GM18520 (cell line): ENCODE measurements around the gene NCKAP5.

Experiments used
- ATAC-seq: cut with Tn5 transposase; IDR thresholded peaks from one replicate; pipeline ENCODE4 v1.9.1; 2021; ENCODE audit not compliant: unreplicated experiment

Gene NCKAP5

DNA sequence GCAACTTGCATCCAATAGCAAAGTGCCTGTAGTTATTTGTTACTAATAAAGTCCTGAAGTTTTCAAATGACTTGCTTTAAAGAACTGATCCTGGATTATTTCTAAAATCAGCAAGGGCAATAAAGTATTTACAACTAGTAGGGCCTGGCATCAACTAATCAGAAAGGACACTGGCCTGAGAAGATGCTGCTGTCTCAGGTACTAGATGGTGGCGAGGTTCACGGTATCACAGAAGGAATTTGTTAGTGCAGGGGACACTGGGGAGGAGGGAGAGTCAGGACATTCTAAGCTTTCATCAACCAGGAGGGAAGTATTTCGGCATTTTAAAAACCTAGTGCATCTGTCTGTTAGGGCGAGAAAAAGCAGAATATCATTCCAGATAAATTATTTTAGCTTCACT, 458.1 kb downstream of the NCKAP5 start:
- no peak for ATAC-seq

DNA sequence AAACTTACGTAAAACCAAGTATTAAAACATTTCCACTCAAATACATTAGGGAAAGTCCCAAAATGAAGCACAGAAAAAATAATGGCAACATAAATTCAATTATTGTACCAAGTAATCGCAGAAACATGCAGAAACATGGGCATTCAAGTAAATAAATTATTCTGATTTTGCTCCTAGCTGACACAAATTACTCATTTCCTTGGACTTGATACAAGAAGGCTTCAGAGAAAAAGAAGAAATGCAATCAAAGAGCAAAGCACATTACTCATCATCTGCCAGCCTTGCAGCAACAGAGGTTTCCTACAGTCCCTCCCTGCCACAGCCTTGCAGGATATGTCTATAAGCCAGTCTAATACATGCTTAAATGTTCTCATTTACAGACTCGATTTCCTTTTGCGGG, 458.5 kb downstream of the NCKAP5 start:
- ATAC-seq, result no peak

DNA sequence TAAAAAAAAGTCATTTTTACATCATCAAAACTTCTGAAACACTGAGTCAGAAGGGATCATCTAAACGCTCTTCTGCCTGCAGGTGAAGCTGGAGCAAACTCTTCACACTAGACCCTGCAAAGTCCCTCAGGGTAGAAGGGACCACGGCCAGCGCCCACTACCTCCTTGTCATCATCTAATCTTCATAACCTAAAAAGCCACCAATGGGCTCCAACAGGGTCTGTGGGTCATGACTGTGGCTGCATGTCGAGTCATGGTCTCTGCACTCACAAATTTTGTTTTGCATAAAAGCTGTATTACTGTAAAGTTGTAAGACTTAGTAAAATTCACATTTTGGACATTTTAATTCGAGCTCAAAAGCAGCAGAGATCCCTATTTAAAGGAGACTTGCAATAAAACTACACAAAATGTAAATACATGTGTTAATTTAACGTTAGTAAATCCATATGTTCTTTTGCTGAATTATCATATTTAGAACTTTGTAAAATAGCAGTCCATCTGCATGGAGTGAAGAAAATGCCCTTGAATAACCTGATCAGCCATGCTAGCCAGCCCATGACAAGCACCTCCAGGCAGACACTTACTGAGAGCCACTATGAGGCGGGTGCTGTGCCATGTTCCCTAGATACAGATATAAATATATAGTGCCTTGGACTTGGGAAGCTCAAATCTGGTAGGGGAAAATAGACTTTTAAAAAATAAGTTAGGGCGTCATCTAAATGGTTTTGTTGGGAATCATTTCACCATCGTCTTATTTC, 461.0 kb downstream of the NCKAP5 start:
- no peak for ATAC-seq

DNA sequence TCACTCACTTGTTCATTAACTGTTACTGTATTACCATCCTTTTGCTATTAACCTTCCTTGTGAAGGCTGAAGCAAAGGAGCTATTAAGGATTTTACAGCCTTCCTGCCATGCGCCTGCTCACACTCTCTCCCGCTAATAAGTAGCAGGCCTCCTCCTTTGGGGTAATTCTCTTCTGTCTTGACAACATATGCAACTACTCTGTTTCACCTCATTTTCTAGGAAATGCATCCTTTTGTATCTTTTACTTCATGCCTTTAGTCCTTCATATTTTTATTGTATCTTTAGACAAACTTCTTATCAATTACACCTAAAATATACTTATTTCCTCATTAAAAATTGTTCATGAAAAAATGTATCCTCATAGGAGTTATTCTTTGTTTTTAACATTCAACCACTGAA, 463.4 kb downstream of the NCKAP5 start:
- no peak for ATAC-seq

DNA sequence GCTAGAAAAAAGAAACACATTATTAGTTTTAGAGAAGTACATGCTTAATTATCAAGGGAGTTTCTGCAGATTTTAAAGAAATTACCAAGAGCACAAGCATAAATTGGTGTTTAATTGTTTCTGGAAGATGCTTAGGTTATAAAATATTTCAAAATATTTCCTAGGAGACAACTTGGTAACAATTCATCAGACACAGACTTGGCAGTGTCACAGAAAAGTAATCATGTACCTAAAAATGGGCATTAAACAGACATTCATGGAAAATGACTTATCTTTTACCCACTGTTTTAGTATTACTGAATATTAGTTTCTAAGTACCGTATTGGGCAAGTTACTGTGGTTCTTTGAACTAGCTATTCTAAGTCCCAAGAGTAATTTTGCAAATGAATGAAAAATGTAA, 469.5 kb downstream of the NCKAP5 start:
- ATAC-seq, result no peak

DNA sequence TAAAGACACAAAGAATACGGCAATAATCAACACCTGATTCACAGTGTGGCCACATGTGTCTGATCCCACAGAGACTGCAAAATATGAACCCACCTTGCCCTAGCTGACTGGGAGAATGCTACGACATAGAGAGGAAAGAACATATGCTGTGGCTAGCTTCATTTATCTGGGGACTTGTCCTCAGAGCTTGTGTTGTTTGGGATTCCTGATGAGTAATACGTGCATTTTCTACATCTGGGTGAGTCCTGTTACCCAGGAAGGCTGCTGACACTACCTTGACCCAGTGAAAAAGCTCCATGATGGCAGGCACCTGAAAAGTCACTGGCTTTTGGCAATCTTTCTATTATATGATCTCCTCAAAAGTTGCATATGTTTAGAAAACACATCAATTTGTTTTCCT, 470.6 kb downstream of the NCKAP5 start:
- no peak for ATAC-seq

DNA sequence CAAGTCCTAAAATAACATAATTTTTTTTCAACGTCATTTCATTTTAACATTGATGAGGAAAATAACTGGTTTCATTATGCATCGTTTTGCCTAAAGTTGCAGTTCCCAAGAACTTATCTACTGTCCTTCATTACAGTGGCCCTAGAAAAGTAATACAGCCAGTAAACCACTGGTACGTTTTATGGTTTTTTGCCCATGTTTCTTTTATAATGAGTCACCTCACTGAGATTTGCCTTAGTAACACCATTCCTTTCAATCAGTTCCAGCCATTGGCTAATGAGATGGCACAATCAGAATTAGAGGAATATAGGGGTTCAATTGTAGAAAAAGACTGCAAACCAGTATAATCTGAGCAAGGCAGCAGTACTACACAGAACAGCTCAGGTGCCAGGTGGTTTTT, 475.7 kb downstream of the NCKAP5 start:
- no peak for ATAC-seq

DNA sequence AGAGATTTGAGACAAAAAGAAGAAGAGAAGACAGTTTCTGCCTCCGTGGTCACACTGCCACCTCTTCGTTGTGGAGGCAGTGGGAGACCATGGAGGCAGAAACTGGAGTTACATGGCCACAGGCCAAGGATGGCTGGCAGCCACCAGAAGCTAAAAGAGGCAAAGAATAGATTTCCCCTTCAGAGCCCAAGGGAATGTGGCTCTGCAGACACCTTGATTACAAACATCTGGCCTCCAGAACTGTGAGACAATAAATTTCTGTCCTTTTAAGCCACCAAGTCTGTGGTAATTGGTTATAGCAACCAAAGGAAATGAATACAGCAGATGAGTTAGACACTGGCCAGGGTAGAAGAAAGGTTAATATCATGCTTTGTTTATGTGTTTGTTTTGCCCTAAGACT, 477.9 kb downstream of the NCKAP5 start:
- no peak for ATAC-seq

DNA sequence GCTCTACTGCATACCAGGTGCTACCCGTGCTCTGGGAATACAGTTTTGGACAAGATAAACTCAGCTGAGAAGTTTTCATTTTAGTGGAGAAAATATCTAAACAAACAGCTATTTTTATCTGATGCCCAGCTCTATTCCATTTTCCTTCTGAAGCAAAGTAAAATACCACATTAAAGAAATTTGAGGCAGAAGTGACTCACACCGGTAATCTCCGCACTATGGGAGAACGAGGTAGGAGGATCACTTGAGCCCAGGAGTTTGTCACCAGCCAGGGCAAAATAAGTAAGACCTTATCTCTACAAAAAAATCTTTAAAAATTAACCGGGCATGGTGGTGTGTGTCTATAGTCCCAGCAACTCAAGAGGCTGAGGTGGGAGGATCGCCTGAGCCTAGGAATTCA, 482.1 kb downstream of the NCKAP5 start:
- no peak for ATAC-seq

DNA sequence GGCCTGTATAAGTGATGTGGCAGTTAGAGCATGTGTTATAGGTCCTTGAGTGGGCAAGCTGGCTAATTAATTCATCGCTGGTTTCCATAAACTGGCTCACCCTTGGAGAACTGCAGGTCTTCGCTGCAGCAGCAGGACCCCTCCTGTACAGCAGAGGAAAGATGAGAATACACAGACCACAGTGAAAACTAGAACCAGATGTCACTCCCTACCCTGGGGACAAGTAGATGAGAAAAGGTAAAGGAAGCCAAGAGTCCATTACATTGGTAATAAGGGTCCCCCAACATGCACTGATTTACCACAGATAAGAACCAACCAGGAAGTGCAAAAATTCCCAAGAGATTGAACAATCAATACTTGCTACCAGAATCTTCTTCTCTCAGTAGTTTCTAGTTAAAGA, 482.6 kb downstream of the NCKAP5 start:
- no peak for ATAC-seq

DNA sequence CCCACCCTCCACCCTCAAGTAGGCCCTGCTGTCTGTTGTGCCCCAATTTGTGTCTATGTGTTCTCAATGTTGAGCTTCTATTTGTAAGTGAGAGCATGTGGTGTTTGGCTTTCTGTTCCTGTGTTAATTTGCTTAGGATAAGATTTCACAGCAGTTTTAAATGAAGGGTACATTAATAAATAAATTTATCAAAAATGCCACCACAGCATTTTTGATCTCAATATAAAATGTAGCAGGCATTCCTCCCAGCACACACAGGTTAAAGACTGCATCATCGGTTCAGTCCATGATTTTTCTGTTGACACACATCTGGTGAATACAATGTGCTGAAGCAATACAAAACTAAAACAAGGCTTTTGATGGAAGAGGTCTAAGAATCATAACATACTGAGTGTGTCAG, 486.2 kb downstream of the NCKAP5 start:
- no peak for ATAC-seq

DNA sequence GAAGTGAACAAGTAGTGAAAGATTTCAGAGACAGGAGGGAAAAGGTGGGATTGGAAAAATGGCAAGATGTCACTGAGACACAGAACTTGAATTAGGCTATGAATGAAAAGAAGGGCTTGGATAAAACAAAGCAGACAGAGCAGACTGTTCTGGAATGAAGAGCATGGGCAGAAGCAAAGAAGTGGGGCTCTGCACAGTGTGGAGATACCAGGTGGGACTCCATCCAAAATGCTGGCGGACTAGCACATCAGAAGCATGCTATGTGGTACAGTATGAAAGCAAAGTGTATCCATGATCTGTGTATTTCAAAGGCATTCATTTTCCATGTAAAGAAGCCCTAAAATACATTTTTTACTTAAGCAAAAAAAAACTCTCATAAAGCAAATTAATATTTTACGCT, 487.4 kb downstream of the NCKAP5 start:
- no peak for ATAC-seq

DNA sequence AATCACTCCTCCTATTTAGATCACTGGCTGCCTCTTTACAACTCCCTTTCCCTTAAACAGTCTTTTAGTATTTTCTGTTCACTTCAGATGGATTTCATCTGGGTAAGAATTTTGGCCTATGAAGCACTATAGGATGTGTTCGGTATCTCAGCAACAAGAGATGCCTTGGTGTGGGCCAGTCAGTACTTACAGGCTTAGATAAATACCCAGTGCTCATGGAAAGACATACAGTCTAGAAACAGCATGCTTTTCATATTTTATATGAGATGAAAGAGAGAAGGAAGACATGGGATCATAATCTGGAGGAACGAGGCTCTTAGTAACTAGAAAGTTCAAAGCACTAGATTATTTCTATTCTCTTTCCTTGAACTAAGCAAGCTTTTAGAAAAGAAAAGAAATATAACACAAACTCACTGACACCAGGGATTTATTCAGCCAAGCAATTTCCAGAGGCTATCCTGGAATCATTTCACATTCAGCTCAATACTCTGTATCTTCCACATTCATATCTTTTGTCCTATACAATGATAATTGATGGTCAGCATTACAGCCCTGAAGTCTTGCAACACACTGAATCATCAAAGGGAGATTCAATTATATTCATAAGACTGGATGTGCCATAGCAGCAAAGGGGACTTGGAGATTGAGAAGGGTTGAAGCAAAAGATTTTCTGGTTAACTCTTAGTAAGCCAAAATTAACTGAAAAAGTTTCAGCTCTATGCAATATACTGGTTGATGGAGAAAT, 489.4 kb downstream of the NCKAP5 start:
- no peak for ATAC-seq

DNA sequence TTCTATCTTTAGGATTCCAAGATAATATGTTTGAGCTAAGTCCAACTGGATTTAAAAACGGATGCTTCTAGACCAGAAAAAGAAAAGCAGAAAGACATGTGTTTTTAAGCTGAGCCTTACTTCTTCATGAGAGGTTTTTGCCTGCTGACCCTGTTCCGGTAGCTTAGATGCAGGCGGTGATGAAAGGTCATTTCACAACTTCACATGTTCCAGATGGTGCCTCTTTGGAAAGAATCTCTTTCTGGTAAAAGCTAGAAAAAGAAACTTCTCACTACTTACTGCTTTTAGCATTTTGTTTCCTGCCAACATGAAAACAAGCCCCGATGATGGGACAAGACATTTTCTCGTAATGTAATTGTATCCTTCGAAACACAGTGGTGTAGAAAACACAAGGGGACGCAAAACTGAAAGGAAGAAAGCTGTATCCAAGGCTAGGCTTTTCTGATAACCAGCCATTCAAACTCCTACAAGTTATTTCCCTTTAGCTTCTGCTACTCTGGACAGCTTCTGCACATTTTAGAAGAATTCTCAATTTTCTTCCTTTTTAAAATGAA, 490.9 kb downstream of the NCKAP5 start:
- ATAC-seq, result no peak

DNA sequence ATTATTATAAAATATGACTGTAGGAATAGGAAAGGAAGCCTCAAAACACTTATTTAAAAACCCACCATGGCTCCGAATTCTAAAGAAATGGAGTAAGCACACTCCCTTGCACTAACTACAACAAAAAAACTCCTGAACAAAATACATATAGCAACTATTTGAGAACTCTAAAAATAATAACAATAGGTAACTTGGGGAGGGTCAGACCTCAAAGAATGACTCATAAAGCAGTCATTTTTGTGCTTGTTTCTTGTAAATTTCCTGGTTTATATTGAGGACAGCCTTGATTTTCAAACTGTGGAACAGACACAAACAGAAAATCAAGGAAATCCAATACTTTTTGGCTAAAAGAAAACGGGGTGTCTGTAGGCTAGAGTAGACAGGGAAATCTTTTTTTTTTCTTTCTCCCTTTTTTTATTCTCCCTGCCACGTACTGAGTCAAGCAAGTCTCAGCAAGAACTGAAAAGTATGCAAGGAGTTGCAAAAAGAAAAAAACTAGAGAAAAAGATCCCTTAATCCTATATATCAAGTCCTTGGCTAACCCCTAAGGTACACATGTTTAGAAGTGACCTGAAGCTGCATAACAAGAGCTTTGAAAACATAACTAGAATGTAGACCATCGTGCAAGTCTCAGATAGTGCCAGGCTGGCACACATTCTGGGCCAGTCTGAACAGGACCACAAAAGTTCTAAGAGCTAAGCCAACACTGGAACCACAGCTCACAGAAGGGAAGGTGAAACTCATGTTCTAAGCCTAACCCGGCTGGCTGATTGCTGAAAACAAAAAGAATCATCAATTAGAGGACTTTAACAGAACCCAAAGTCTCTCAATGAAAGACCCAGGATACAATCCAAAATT, 495.2 kb downstream of the NCKAP5 start:
- no peak for ATAC-seq

DNA sequence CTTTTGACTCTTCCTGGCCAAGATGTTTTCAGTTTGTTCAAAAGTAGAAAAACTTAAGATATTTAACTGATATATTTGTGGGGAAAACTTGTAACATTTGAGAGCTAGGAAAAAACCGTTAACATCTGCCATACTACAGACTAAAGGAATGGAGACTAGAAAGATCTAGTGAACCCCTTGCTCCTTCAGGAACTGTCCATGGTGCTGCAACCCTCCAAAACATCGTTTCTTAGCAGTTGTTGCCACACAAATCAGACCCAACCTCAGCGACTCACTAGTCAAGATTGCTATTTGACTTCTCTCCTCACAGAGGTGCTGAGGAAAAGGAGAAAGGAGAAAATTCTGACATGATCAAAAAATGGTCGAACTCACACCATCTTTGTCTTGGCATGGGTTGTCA, 504.5 kb downstream of the NCKAP5 start:
- no peak for ATAC-seq

DNA sequence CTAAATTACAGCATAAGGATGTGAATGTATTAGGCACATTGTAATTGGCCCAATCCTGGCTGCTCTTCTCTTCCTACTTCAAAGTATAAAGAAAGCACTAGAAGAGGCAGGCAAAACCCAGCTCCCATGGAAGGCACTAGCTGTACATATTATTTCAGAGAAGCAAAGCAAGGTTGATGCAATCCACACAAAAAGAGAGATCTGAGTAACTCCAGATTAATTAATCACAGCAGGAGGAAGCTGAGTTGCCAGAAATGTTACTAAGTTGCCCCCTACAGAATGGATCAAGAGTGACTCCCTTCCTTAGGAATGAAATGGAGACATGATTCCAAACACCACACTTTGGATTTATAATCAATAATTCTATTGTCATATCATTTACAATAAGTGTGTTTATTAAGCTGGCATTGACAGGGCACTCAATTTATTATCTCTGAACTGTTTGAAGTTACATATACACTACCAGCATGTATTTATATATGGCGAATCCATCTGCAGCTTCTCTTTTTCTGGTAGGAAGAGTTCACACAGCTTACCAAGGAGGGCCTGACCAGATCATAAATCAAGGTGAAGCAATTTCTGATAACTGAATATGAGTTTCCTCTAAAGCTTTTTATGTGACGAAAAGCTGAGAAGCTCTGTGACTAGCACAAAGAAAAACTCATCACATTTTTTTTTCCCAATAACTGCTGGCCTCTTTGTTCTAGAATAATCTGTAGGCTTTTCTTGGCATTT, 505.2 kb downstream of the NCKAP5 start:
- no peak for ATAC-seq

DNA sequence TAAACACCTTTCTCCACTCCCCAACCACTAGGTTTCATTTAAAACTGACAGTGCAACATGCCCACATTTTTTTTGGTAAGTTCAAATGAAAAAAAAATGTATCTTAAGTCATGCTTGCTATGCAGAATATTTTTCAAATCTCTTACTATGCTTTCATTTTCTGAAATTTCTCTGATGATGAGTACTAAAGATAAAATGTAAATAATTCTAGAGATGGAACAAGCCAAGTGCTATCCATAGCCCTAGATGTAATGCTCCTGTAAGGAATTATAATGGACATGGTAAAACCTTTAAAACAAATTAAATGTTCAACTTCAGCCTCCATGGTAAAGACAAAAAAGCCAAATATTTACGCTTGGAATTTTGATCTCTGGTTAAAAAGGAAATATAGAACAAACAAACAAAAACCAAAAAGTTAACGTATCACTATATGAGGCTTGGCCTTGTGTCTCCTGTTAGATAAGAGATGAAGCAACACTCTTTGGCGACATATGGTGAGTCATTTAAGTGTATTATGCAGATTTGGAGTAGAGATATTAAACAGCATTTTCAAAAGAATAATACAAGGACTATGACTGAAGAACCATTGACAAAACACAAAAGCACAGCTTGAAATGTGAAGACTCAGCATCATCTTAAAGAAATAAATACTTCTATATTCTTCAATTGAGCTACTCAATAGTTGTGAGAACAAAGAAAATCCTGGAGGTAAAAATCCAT, 506.2 kb downstream of the NCKAP5 start:
- no peak for ATAC-seq

DNA sequence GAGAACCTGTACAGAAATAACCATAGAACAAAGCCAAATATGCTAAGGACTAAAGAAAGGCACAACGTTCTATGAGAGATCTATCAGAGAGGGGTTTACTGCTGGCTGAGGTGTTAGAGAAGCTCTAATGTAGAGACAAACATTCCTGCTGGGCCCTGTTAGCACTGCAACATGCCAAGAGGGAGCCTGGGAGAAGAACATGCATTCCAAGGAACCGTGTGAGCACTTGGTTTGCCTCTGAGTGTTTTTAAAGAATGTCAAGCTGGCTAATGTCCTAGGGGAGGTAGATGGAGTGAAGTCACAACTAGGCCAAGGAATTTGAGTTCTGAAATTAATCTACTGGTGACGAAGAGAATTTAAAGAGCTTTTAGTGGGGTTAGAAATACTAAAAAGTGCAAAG, 514.0 kb downstream of the NCKAP5 start:
- no peak for ATAC-seq

DNA sequence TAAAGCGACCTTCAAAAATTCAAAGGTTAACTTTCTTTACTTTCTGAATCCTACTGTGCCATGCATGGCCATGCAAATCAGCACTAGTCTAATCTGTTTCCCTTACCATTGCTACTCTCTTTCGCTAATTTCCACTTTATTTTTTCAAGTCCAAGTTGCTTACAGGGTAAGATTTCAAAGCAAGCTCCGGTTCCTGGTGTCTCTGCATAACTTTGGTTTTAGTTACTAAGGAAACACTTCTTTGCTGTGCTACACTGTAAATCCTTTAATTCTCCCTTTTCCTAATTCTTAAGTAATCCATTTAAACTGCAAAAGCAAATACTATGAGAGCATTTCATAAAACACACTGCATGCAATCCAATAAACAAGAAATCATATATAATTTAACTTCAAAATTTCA, 514.7 kb downstream of the NCKAP5 start:
- no peak for ATAC-seq
